Stimulated activated CD4-positive, alpha-beta T cell treated with anti-CD3 and anti-CD28 coated beads, Interleukin-2, amount 100 ng/mL, for 48 hours (primary cell): Measurements from ENCODE around the gene FAM151A.
A peak's percentile ranks its signal among the peaks of the same experiment; 100 is the strongest.

Experiments
- DNase-seq, 2 donors: peaks; one replicate each; pipeline ENCODE4 v3.0.0-alpha.2; 2020

FAM151A gene

DNA sequence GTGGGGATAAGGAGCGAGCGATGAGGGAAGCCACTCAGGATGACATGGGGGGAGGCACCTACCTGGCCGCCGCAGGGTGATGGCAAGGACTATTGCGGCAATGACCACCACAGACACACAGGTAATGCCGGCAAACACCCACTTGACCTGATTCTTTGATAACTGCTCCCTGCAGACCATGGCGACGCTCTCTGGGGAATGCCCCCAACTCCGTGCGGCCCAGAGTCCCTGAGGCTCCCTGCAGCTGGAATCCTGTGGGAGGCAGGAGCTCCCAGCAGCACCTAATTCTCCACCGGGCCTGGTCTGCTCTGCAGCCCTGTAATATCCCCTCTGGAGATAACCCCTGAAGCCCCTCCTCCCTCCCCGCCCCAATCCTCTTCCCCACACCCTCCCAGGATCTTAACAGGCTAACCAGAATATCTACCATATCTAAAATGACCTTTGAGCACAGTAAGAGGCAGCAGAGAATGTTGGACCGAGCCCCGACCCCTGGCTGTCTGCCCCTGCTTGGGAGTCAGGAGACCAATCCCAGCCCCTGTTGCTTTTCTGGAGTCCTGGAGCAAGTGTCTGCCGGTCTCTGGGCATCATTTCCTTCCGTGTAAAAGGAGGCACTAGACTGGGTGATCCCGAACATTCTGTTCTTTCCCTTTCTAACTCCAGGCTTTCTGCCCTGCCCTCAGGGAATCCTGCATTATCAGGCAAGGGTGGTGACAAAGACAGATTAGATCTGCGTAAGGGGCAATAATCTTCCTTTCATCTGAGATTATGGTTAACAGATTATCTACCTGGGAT lies at the start of gene FAM151A:
FAM151A (minus strand) TSS at position 310 of the 792 bp plus-strand sequence; CDS start at position 180, 130 bp downstream.
- DNase-seq = no peak

DNA sequence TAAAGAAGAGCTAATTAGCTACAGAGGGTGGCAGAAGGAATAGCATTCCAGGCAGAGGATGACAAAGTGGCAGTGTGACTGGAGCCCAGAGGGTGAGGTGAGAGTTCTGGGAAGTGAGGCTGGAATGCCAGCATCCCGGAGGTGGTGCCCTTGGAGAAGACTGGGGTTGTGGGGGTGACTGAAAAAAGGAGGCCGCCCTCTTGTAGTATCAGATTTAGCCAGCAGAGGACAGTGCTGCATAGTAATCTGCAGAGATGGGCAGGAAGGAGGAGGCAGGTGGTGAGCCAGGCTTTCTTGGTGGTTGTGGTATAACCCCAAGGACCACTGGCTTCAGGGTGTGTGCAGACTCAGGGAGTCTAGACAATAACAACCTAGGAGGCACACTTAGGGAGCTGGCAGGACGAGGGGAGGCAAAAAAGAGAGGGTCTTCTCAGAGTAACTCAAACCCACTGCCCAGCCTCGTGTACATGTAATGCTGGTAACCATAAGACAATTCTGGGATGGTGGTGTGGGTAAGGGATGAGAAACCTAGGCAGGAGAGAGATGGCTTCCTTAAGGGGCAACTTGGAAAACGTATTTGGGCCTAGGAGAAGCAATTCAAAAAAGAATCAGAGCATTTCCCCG lies 48.8 kb upstream of the FAM151A start:
- peak; percentile 74 to 76 for DNase-seq

DNA sequence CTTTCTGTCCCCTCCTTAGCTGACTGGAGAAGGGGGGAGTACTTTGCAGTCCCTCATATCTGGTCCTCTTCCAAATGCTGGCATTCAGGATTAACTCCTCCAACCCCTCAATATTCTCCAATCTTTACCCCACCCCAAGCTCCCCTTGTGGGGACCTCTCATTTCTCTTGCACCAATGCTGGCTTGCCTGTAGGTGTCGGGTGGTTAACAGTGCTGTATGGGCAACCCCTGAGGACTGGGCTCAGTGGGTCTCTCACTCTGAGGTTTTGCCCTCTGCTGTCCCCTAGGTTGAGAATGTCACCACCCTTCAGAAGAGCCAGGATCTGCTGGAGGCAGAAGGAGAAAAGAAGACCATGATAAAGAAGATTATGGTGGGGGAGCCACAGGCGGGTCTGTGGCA lies 45.2 kb upstream of the FAM151A start:
- no peak for DNase-seq

DNA sequence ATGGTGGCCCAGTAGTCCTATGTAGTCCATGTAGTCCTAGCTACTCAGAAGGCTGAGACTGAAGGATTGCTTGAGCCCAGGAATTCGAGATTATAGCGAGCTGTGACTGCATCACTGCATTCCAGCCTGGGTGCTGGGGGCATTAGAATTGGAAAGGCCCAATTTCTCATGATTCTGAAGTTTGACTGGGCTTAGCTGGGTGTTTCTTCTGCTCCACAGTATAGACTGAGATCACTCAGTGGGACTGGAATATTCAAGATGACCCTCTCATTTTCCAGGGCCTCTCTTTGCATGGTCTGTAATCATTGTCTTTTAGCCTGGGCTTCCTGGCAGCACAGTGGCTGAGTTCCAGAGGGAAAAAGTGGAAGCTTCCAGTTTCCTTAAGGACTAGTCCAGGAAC lies 44.5 kb upstream of the FAM151A start:
- no peak for DNase-seq

DNA sequence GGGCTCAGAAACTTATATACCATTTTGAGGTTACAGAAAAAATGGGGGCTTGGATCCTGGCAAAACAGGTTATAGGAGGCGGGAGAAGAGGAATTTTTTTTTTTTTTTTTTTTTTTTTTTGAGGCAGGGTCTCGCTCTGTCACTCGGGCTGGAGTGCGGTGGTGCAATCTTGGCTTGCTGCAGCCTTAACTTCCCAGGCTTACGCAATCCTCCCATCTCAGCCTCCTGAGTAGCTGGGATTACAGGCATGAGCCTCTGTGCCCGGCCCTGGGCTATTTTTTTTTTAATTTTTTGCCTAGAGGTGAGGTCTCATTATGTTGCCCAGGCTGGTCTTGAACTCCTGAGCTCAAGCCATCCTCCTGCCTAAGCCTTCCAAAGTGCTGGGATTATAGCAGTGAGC lies 43.0 kb upstream of the FAM151A start:
- DNase-seq = no peak

DNA sequence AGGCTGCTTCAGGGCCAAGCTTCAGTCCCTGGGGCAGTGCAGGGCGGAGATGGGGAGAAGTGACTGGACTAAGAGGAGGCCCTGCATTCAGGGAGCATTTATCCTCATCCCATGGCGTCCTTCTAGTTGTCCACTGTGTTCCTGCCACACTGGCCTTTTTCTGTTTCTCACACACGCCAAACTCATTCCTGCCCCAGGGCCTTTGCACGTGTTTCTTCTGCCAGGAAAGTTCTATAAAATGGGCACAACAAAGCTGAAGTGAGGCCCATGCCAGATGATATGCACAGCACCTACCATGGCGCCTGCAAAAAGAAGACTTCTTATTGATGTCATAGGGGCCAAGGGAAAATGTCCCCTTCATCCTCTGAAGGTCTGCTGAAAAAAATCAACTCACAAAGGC lies 42.5 kb upstream of the FAM151A start:
- no peak for DNase-seq

DNA sequence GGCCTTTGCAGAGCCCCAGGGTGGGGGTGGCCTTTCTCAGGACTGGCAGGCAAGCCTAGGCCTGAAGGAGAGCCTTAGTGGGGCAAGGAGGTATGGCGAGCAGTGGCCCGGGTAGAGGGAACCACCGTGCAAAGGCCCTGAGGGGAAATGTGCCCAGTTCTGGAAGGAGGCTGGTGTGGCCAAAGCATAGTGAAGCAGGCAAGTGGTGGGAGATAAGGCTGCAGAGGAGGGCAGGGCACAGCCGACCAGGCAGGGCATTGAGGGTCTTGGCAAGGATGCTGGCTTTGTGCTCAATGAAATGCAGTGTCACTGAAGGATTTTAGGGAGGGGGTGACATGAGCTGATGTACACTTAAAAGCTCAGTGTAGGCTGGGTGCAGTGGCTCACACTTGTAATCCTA lies 41.0 kb upstream of the FAM151A start:
- DNase-seq = no peak

DNA sequence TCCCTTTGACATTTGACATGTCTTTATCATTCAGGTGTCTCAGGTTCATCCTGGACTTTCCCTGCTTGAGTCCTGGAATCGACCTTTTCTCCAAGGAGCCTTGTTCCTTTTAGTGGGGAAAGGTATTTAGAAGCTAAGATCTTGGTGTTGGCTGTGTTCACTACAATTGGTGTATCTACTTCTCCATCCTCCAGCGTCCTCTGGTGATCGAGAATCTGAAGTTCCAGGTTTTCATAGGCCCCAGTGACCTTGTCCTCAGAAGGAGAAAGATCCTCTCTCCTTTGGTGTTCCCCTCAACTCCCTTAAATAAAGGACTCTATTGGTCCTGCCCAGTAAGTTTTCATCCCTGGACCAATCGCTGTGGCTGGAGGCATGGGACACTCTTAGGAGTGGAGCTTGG lies 40.4 kb upstream of the FAM151A start:
- no peak for DNase-seq

DNA sequence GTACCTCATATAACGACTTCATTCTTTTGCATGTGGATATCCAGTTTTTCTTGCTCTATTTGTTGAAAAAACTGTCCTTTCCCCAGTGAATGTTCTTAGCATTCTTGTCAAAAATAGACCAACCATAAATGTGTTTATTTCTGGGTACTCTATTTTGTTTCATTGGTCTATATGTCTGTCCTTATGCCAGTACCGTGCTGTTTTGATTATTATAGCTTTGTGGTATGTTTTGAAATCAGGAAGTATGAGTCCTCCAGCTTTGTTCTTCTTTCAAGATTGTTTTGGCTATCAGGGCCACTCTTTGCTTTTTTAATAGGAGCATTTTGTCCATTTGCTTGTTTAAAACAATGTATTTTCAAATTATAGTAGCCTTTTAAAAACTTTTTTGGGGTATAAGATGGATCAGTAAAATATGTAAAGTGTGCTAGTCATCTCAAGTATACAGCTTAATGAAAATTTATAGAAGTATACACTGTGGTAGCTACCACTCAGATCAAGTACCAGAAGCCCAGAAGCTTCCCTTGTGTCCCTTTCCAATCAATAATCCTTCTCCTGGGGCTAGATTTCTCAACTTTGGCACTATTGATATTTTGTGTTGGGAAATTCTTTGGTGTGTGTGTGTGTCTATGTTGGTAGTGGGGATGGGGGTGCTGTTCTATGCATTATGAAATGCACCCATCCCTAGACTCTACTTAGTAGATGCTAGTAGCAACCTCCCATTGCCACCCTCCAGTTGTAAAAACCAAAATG lies 35.0 kb upstream of the FAM151A start:
- no peak for DNase-seq

DNA sequence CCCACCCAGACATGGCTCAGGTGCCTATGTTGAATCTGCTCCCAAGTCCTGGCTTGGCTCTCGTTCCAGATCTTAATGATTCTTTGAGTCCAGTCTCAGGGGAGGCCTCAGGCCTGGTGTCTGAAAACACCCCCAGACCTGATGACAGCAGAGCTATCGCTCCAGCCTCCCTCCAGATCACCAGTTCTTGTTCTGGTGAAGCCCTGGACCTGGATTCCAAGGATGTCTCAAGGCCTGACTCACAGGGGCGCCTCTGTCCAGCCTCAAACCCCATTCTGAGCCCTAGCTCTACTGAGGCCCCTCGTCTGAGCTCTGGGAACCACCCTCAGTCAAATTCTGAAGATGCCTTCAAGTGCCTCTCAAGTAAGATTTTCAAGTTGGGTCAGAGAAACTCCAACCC lies 29.7 kb upstream of the FAM151A start:
- DNase-seq = no peak

DNA sequence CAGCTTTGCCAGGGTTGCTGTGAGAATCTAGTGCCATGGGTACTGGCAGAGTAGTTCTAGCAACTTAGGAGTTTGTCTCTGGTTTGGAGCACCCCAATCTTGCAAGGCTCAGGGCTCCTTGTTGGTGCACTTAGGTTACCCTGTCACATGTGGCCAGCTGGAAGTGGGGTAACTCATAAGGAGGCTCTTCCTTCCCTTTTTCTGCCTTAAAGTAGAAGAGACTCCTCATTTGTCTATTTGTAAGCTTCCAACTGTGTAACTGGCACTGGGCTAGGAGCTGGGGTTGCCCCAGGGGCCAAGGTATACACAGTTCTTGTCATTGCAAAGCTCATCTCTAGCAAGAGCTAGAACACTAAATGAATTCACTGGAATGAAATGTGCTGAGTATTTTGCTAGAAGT lies 28.8 kb upstream of the FAM151A start:
- DNase-seq = no peak

DNA sequence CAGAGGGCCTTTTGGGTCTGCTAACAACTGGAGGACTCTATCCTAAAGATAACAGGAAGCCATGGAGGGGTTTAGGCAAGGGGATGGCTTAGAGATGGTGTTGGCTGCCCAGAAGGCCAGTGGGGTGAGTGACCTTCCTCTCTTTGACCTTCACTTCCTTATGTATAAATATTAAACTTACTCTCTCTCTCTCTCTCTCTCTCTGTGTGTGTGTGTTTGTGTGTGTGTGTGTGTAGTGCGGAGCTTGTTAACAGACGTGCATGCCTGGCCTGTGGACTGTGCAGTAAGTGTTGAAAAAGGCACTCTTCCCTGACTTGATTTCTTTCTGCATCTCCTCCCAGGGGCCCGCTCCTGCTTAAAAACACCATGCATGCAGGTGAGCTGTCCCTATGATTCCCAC lies 28.3 kb upstream of the FAM151A start:
- DNase-seq = no peak

DNA sequence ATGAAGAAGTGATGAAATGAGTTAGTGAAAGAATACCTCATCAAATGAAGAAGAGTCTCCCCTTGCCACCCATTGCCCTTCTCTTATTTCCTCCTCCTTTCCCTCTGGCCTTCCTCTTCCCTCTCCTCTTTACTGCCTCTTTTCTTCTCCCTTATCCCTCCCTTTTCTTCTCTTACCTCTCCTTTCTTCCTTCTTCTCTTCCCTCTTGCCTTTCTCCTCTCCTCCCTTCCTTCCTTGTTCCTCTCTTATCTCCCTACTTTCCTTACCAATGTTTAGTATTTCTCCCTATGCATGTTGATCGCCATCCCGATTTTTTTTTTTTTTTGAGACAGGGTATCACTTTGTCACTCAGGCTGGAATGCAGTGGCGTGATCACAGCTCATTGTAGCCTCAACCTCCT lies 27.1 kb upstream of the FAM151A start:
- DNase-seq = no peak

DNA sequence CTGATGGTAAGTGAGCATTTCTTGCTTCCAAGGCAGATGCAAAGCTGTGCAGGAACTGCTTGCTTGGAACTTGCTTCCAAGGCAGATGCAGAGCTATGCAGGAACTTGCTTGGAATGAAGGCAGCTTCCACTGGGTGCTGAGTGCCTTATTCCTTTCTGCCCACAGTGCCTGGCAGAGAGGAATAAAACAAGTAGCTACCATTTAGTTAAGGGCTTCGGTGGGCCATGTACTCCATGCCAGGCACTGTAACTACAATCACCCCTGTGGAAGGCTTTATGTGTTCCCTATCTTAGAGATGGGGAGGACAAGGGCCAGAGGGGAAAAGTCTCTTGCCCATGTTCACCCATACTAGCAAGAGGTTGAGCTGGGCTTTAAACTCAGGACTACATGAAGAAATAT lies 26.6 kb upstream of the FAM151A start:
- no peak for DNase-seq

DNA sequence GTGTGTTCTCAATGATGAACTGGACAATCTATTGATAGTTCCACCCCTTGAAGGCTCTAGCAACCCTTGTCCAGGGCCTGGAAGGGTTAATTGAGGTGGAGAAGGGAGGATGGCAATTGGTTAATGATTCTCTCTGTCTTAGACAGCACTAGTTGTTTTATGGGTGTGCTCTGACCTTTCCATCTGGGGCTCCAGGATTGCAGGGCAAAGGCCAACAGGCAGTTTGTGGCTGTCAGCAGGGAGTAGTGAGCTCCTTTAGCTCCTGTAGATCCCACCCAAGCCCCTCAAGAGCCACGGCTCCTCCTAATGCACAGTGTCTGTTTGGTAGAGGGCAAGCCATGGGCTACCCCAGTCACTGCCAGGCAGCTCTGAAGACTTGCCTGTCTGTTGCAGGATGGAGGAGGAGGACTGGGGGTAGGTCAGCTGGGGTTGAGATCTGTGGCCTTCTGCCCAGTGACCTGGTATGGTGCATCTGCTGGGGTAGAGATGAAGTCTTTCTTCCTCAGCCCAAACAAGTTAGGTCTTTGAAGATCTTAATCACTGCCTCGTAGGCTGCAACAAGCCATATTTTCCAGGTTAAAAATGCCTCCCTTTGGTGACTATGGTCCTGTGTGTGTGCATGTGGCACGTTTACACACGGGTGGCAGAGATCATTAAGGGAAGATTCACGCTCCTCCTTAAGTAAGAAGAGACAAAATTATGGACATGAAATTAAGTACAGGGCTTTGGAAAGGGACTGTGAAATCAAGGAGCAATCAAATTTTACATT lies 26.0 kb upstream of the FAM151A start:
- no peak for DNase-seq

DNA sequence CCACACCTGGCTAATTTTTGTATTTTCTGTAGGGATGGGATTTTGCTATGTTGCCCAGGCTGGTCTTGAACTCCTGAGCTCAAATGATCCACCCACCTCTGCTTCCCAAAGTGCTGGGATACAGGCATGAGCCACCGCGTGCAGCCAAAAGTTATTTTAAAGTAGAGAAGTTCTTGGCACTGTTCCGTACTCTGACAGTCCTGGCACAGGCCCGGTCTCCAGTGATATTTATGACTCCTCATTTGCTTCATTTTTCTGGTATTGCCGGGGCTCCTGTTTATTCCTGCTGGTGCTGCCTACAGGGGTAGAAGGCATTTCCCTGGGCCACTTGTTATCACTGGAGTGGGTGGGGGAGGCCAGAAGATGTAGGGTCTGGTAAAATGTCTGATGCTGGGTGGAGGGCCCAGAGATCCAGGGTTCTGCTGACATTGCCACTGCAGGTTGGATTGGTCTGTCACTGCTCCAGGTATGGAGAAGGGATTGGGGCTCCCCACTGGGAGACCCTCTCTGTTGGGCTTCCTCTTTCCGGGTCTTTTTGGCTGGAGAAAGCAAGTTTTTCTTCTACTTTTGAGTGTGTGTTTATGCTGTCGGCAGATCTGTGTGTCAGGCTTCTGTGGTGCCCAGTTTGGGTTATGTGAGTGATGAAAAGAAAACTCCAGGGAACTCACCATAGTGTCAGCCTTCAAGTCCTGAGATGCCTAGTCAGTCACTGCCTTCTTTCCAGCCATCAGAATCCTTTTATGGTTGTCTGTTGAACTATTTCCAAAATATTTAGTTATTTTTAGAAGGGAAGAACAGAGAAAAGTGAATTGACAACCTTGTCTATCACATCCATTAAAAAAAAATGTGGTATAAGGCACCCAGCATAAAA lies 22.7 kb upstream of the FAM151A start:
- no peak for DNase-seq

DNA sequence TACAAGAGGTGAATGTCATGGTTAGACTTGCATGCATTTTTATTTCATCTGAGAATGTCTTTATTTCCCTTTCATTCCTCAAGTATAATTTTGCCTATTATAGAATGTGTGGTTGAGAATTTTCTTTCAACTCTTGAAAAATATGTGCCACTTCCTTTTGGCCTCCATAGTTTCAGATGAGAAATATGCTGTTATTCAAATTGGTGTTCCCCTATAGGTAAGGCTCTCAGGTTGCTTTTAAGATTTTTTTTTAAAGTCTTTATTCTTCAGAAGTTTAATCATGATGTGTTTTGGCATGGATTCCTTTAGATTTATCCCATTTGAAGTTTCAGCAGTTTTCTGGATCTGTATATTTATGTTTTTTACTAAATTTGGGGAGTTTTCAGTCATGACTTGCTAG lies 20.4 kb upstream of the FAM151A start:
- DNase-seq = no peak

DNA sequence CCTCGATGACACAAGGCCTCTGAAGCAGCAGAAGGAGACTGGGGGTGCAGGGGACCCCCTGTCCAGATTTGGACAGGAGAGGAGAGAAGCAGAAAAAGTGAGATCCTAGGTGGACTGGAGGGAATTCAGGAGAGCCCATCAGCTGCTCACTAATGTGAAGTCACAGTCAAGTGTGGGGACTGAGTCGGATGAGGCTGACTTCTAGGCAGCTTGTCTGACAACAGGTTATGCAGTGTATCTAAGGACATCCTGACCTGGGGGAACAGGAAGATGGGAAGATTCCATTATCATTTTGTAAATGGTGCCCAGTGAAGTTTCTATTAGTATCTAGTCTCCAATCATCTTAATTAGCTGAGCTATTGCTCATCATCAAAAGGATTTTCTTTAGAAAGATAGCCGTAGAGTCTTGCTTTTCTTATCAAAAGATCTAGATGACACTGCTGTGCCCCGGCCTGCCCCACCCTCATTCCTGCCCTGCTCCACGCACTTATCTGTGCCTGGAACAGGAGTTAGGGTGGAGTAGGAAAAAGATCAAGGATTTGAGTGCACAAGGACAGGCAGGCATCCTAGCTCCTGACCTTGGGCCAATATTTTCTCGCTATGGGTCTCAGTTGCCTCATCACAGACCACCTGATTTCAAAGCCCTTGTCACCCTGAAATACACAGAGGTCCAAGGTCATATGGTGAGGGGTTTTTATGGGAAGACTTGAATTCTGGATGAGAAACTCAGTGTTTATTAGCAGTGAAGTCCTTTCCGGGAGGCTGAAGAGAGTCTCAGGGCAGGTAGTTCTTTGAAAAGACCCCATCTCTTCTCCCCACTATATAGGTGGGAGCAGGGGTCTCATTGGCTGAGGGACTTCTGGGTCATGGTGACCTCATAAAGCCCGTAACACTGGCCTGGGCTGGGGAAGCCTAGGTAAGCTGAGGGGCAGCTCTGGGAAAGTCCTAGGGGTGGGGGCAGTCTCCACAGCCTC lies 17.8 kb upstream of the FAM151A start, which contains the start of gene MROH7:
MROH7 (plus strand) TSS at position 924 of the 974 bp plus-strand sequence. CDS start 11,141 bp downstream, outside the sequence.
- DNase-seq = no peak

DNA sequence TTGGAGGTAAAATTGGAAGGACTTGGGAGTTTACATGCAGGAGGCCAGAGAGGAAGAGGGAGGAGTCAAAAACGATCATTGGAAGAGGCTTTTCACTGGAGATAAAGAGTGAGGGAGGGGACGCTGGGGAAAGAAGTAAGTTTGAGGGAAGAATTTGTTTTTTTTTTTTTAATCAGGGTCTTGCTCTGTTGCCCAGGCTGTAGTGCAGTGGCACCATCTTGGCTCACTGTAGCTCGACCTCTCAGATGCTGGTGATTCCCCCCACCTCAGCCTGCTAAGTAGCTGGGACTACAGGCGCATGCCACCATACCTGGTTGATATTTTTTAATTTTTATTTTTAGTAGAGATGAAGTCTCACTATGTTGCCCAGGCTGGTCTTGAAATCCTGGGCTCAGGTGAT lies 17.0 kb upstream of the FAM151A start:
- no peak for DNase-seq
